ENCODE results near the gene ZBTB16.

DNA sequence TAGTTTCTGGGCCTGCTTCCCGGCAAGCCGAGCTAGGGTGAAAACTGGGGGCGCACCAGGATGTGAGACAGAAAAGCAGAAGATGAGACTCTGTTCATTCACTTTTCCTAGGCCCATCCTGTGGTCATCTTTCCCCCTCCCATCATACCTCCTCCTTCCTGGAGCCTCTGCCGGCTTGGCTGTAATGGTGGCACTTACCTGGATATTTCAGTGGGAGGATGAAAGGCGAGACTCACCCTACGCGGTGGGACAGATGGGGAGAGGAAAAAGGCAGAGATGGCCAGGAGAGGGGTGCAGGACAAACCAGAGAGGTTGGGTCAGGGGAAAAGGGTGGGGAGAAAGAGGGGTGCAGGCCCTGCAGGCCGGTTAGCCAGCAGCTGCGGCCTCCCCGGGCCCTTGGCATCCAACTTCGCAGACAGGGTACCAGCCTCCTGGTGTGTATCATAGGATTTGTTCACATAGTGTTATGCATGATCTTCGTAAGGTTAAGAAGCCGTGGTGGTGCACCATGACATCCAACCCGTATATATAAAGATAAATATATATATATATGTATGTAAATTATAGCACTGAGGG, 195.1 kb downstream of the ZBTB16 start:
- TF ChIP-seq, protein P1, sequence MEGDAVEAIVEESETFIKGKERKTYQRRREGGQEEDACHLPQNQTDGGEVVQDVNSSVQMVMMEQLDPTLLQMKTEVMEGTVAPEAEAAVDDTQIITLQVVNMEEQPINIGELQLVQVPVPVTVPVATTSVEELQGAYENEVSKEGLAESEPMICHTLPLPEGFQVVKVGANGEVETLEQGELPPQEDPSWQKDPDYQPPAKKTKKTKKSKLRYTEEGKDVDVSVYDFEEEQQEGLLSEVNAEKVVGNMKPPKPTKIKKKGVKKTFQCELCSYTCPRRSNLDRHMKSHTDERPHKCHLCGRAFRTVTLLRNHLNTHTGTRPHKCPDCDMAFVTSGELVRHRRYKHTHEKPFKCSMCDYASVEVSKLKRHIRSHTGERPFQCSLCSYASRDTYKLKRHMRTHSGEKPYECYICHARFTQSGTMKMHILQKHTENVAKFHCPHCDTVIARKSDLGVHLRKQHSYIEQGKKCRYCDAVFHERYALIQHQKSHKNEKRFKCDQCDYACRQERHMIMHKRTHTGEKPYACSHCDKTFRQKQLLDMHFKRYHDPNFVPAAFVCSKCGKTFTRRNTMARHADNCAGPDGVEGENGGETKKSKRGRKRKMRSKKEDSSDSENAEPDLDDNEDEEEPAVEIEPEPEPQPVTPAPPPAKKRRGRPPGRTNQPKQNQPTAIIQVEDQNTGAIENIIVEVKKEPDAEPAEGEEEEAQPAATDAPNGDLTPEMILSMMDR (IDR thresholded peaks at IDR 0.05; ENCODE audit: insufficient read depth, low read length), result no peak
- TF ChIP-seq SPI1 (IDR thresholded peaks at IDR 0.05; ENCODE audit: borderline replicate concordance, low read depth) (no peak), POLR2AphosphoS5 (IDR thresholded peaks at IDR 0.05; ENCODE audit: low read depth) (no peak), REST (IDR thresholded peaks at IDR 0.05; ENCODE audit: insufficient replicate concordance, low read depth) (no peak)

All from HL-60 (cell line).